Erythroblast (primary cell): ENCODE measurements around the gene NOS1AP.

Experiments
- DNase-seq, 2 experiments: peaks; one replicate each; lab custom pipeline; 2025; lab: John Stamatoyannopoulos, UW
- GATA1 ChIP-seq: IDR thresholded peaks from 2 replicates; pipeline ENCODE4 v1.6.1; 2011; ENCODE audit warnings: low read depth, mild to moderate bottlenecking, control low read depth, low read length, moderate library complexity
- POLR2A ChIP-seq: IDR thresholded peaks from 2 replicates; pipeline ENCODE4 v1.6.1; 2011; ENCODE audit warnings: mild to moderate bottlenecking, low read length

The NOS1AP gene

GRCh38 chr1:162233937-162234336 is 164.4 kb downstream of the NOS1AP start:
- TF ChIP-seq POLR2A = no peak
- TF ChIP-seq GATA1 = no peak

GRCh38 chr1:162234571-162234970 is 165.1 kb downstream of the NOS1AP start:
- TF ChIP-seq GATA1 (no peak), POLR2A (no peak)

More at GRCh38 chr1:162233937-162234336, 164.4 kb downstream of the NOS1AP start:
- no peak for DNase-seq

DNA sequence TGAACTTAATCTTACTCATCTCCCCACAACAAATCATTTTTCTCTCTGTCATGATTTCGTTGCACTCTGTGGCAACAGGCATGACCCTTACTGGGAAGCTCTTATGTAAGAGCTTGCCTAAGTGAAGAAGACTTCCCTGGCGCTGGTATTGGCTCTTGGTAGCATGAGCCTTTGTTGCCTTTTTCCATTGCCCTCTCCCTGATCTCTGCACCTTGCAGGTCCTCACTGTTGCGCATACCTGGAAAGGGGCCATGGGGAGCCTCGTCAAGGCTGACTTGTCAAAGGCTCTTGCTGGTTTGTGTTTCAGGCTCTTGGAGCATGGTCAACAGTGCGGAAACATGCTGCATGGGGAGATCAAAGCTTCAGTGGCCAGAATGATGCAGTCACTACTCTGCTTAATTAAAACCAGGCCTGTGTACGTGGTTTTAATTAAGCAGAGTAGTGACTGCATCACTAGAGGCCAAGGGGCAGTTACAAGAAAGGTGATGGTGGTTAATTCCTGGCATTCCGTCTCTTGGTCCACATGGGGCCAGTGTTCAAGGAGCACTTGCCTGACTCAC is 165.8 kb downstream of the NOS1AP start:
- TF ChIP-seq GATA1 (no peak), POLR2A (no peak)
- no peak for DNase-seq

More at GRCh38 chr1:162234571-162234970, 165.1 kb downstream of the NOS1AP start:
- DNase-seq = no peak

DNA sequence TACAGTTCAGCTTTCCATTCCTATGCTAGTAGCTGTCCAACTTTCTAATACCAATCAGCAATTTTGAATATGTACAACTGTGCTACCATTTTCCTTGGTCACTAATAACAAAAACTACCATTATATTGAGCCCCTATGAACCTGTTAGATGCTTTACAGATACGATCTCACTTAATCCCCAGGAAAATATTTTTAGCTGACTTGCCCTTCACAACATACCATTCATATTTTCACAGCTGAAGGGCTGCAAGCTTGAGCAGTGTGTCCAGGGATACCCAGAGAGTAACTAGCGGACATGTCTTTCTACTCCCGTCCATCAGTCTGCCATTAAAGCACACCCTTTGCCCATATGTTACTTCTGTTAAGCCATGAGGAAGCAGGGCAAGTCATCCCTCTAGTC is 166.7 kb downstream of the NOS1AP start:
- TF ChIP-seq GATA1 (no peak), POLR2A (no peak)
- no peak for DNase-seq

GRCh38 chr1:162236618-162237017 is 167.1 kb downstream of the NOS1AP start:
- no peak for TF ChIP-seq GATA1
- no peak for TF ChIP-seq POLR2A
- DNase-seq = no peak

- TF ChIP-seq POLR2A (no peak), GATA1 (no peak)
Observed at GRCh38 chr1:162240577-162240976, 171.1 kb downstream of the NOS1AP start.

GRCh38 chr1:162242804-162243203 is 173.3 kb downstream of the NOS1AP start:
- TF ChIP-seq GATA1 (no peak), POLR2A (no peak)
- no peak for DNase-seq

More at GRCh38 chr1:162240577-162240976, 171.1 kb downstream of the NOS1AP start:
- DNase-seq = no peak

GRCh38 chr1:162248854-162249535 is 179.5 kb downstream of the NOS1AP start:
- DNase-seq = no peak
- TF ChIP-seq POLR2A (no peak), GATA1 (no peak)

- no peak for DNase-seq
- TF ChIP-seq GATA1 (no peak), POLR2A (no peak)
Observed at GRCh38 chr1:162250004-162250730, 180.7 kb downstream of the NOS1AP start.

- TF ChIP-seq GATA1 (no peak), POLR2A (no peak)
- no peak for DNase-seq
Observed at GRCh38 chr1:162251102-162251501, 181.6 kb downstream of the NOS1AP start.

DNA sequence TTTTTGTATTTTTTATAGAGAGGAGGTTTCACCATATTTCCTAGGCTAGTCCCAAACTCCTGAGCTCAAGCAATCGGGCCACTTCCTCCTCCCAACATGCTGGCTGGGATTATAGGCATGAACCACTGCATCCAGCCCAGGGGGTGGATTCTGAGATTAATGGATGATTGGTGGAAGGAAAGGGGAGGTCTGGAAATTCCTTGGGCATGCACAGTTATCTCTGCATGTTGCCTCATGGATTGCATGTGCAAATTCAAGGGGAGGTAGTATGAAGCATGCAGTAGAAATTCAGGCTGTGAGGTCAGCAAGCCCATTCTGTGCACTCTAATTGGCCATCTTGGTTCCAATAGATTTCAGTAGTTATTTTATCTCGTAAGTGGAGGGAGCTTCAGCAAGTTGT is 182.7 kb downstream of the NOS1AP start:
- no peak for DNase-seq
- TF ChIP-seq GATA1 (no peak), POLR2A (no peak)

DNA sequence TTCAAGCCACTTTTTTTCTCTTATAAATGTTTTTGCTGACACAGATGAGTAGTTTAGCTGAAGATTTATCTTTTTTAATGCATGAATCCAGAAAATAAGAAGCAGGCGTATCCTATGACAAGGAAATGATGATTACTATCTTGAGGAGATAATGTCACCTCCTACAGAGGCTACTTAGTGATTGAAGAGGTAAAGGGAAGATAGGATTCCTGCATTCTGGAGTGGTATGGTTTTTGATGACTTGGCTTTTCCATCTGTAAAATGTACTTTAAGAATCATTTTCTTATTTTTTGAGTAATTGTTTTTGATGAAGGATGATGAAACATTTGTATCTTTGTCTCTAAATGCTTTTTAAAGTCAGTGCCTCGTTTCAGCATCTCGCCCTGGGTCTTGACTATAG is 184.3 kb downstream of the NOS1AP start:
- no peak for DNase-seq
- TF ChIP-seq POLR2A = no peak
- no peak for TF ChIP-seq GATA1

DNA sequence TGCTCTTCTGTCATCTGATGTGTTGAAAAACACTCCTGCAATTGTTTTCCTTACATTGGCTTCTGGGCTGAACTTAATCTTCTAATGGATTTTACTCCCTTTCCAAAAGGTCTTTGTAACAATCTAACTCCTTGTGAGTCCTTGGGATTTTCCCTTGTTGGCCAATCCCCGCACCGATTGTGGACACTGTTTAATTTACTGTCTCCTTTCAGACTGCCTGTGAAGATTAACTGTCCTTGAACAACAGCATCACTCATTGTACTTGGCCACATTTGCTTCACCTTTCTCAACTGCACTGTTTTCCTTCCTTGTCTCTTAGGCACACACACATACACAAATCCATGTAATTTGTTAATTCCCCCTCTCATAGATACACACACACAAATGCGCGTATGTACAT is 186.8 kb downstream of the NOS1AP start:
- TF ChIP-seq GATA1 (no peak), POLR2A (no peak)
- no peak for DNase-seq

GRCh38 chr1:162258394-162258793 is 188.9 kb downstream of the NOS1AP start:
- TF ChIP-seq GATA1 (no peak), POLR2A (no peak)
- no peak for DNase-seq
